HepG2 (cell line): Measurements from ENCODE around the gene FABP1. TPM values are rescaled to one million over a fixed set of nuclear protein-coding genes. Genes with fewer than 3 reads are reported as not detected.

Experiments
- CAMTA2 ChIP-seq: sonication (generic); formaldehyde crosslinking; IDR thresholded peaks from 2 replicates; pipeline ENCODE4 v1.4.0; 2020; ENCODE audit warnings: mild to moderate bottlenecking, missing genetic modification reagents, borderline replicate concordance
- DZIP1 ChIP-seq: sonication (generic); formaldehyde crosslinking; IDR thresholded peaks from 2 replicates; pipeline ENCODE4 v1.5.0; 2020; ENCODE audit warnings: mild to moderate bottlenecking, missing genetic modification reagents
- FOXP1 ChIP-seq, 2 experiments: fragments of 450-650 bp in 1 of 2; IDR thresholded peaks; 2 replicates each; pipeline ENCODE4 v1.6.1; 2017 to 2018; ENCODE audit warnings: antibody characterized with exemption in 1 of 2
- GATA4 ChIP-seq: sonication (generic); IDR thresholded peaks from 2 replicates; pipeline ENCODE4 v1.6.1; 2016; ENCODE audit warnings: antibody characterized with exemption, low read depth, borderline replicate concordance
- HNF1A ChIP-seq, 2 experiments: sonication (generic) in 1 of 2; formaldehyde crosslinking in 1 of 2; IDR thresholded peaks; 2 replicates each; pipeline versions ENCODE4 v1.4.0 to v1.6.1; 2016 to 2020; ENCODE audit warnings: borderline replicate concordance in 1 of 2, low read depth in 1 of 2, mild to moderate bottlenecking in 1 of 2, missing genetic modification reagents in 1 of 2
- KLF16 ChIP-seq, 2 experiments: sonication (generic) in 1 of 2; formaldehyde crosslinking in 1 of 2; IDR thresholded peaks; 2 replicates each; pipeline versions ENCODE4 v1.6.1 to v1.8.0; 2016 to 2023; ENCODE audit warnings: missing genetic modification reagents in 2 of 2, missing compliant biosample characterization in 1 of 2
- MEIS1 ChIP-seq: sonication (generic); formaldehyde crosslinking; IDR thresholded peaks from 2 replicates; pipeline ENCODE4 v1.9.0; 2021; ENCODE audit warnings: mild to moderate bottlenecking, missing genetic modification reagents, moderate library complexity, borderline replicate concordance
- NFYC ChIP-seq: IDR thresholded peaks from 2 replicates; pipeline ENCODE4 v1.6.1; 2016; ENCODE audit warnings: missing genetic modification reagents, missing compliant biosample characterization
- RAD21 ChIP-seq: fragments of 450-650 bp; formaldehyde crosslinking; IDR thresholded peaks from 2 replicates; pipeline ENCODE4 v1.5.0; 2020; ENCODE audit warnings: mild to moderate bottlenecking
- RARG ChIP-seq: sonication (generic); formaldehyde crosslinking; IDR thresholded peaks from 2 replicates; pipeline ENCODE4 v1.4.0; 2020; ENCODE audit warnings: low read depth, mild to moderate bottlenecking, missing genetic modification reagents
- RCOR2 ChIP-seq: IDR thresholded peaks from 2 replicates; pipeline ENCODE4 v1.6.1; 2016; ENCODE audit warnings: missing biosample characterization, missing genetic modification reagents
- TOE1 ChIP-seq: sonication (generic); formaldehyde crosslinking; IDR thresholded peaks from 2 replicates; pipeline ENCODE4 v1.4.0; 2020; ENCODE audit warnings: mild to moderate bottlenecking, missing genetic modification reagents
- YEATS4 ChIP-seq: sonication (generic); formaldehyde crosslinking; IDR thresholded peaks from 2 replicates; pipeline ENCODE4 v1.4.0; 2020; ENCODE audit warnings: missing genetic modification reagents, borderline replicate concordance
- ZNF224 ChIP-seq: sonication (generic); formaldehyde crosslinking; IDR thresholded peaks from 2 replicates; pipeline ENCODE4 v1.5.0; 2020; ENCODE audit warnings: mild to moderate bottlenecking, missing genetic modification reagents
- ZNF225 ChIP-seq: sonication (generic); formaldehyde crosslinking; IDR thresholded peaks from 2 replicates; pipeline ENCODE4 v1.4.0; 2020; ENCODE audit warnings: mild to moderate bottlenecking, missing genetic modification reagents
- ZNF543 ChIP-seq: sonication (generic); formaldehyde crosslinking; IDR thresholded peaks from 2 replicates; pipeline ENCODE4 v1.4.0; 2020; ENCODE audit warnings: mild to moderate bottlenecking, missing genetic modification reagents
- ZNF572 ChIP-seq: sonication (generic); formaldehyde crosslinking; IDR thresholded peaks from 2 replicates; pipeline ENCODE4 v1.5.1; 2020; ENCODE audit warnings: mild to moderate bottlenecking, missing genetic modification reagents
- ZNF607 ChIP-seq: sonication (generic); formaldehyde crosslinking; IDR thresholded peaks from 2 replicates; pipeline ENCODE4 v1.5.1; 2020; ENCODE audit warnings: missing genetic modification reagents, mild to moderate bottlenecking, borderline replicate concordance
- ZNF629 ChIP-seq: sonication (generic); formaldehyde crosslinking; conservative IDR thresholded peaks from 2 replicates; pipeline ENCODE4 v1.5.0; 2020; ENCODE audit warnings: missing genetic modification reagents
- ZNF713 ChIP-seq: sonication (generic); formaldehyde crosslinking; IDR thresholded peaks from 2 replicates; pipeline ENCODE4 v1.4.0; 2020; ENCODE audit warnings: mild to moderate bottlenecking, missing genetic modification reagents
- ZNF850 ChIP-seq: sonication (generic); formaldehyde crosslinking; conservative IDR thresholded peaks from 2 replicates; pipeline ENCODE4 v1.9.0; 2021; ENCODE audit warnings: mild to moderate bottlenecking, missing genetic modification reagents
- polyA plus RNA-seq, 8 experiments: library from polyadenylated mRNA; depleted of rRNA in 3 of 8; stranded (reverse) in 7 of 8; unstranded in 1 of 8; fragments of >200 nt; fragmentation: Illumina TruSeq in 4 of 8; extraction: Trizol in 4 of 8; gene quantifications; 2 replicates each; pipeline versions ENCODE4 v1.2.1 to v1.2.3, GENCODE V29; 2011 to 2016; ENCODE audit warnings: low read depth in 4 of 8, missing spikeins in 1 of 8, mixed read lengths in 1 of 8; ENCODE audit not compliant: insufficient read depth in 1 of 8
- total RNA-seq, 5 experiments: library from RNA; depleted of rRNA; stranded (reverse); fragments of >200 nt; fragmentation: Illumina TruSeq; extraction: Trizol; gene quantifications; 2 replicates each; pipeline ENCODE4 v1.2.3, GENCODE V29; 2016; ENCODE audit warnings: low read depth in 1 of 5
- TF ChIP-seq, protein P1 (sequence below): sonication (generic); formaldehyde crosslinking; IDR thresholded peaks from 2 replicates; pipeline ENCODE4 v1.8.0; 2022; ENCODE audit warnings: missing genetic modification reagents, mild to moderate bottlenecking, moderate library complexity, borderline replicate concordance

FABP1 gene
- total and polyA plus RNA-seq, 2 of the 13 experiments (the other 11 are each of a cell fraction or from before 2014, with no cell fraction given) = 644 to 1,608 TPM

- peak; percentile 79; the same call in 1 of the 2 replicates for TF ChIP-seq GATA4
- no peak for TF ChIP-seq ZNF572 (CRISPR knock-in tag)
- TF ChIP-seq ZNF543 (CRISPR knock-in tag) = no peak
- peak; percentile 79; the same call in 1 of the 2 replicates for TF ChIP-seq RCOR2 (CRISPR knock-in tag)
- TF ChIP-seq RARG (CRISPR knock-in tag) = no peak
- peak; percentile 54; the same call in 1 of the 2 replicates for TF ChIP-seq ZNF629 (CRISPR knock-in tag)
- TF ChIP-seq ZNF225 (CRISPR knock-in tag) = no peak
- no peak for TF ChIP-seq ZNF850
- TF ChIP-seq YEATS4 (CRISPR knock-in tag) = peak; percentile 54; the same call in 1 of the 2 replicates
- TF ChIP-seq, protein P1, sequence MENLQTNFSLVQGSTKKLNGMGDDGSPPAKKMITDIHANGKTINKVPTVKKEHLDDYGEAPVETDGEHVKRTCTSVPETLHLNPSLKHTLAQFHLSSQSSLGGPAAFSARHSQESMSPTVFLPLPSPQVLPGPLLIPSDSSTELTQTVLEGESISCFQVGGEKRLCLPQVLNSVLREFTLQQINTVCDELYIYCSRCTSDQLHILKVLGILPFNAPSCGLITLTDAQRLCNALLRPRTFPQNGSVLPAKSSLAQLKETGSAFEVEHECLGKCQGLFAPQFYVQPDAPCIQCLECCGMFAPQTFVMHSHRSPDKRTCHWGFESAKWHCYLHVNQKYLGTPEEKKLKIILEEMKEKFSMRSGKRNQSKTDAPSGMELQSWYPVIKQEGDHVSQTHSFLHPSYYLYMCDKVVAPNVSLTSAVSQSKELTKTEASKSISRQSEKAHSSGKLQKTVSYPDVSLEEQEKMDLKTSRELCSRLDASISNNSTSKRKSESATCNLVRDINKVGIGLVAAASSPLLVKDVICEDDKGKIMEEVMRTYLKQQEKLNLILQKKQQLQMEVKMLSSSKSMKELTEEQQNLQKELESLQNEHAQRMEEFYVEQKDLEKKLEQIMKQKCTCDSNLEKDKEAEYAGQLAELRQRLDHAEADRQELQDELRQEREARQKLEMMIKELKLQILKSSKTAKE (CRISPR knock-in tag) = no peak
- no peak; the same call in 1 of the 2 replicates for TF ChIP-seq ZNF607 (CRISPR knock-in tag)
- peak; percentile 71 for TF ChIP-seq NFYC (CRISPR knock-in tag)
- no peak for TF ChIP-seq CAMTA2 (CRISPR knock-in tag)
- peak in 1 of 2 experiments; percentile 78; a peak in 2 of 4 replicates for TF ChIP-seq KLF16 (CRISPR knock-in tag; IDR thresholded peaks at IDR 0.05)
- no peak for TF ChIP-seq RAD21
- peak; percentile 71 for TF ChIP-seq TOE1
- TF ChIP-seq HNF1A (IDR thresholded peaks at IDR 0.05; ENCODE audit: low read depth) = peak; percentile 98
- TF ChIP-seq HNF1A (CRISPR knock-in tag; IDR thresholded peaks at IDR 0.05; ENCODE audit: borderline replicate concordance) = peak; percentile 99
- TF ChIP-seq FOXP1 (IDR thresholded peaks at IDR 0.05) = no peak
- peak; percentile 82; the same call in 1 of the 2 replicates for TF ChIP-seq FOXP1 (CRISPR knock-in tag; IDR thresholded peaks at IDR 0.05)
- peak; percentile 97; the same call in 1 of the 2 replicates for TF ChIP-seq MEIS1
- TF ChIP-seq DZIP1 = no peak
- TF ChIP-seq ZNF224 (CRISPR knock-in tag) = no peak
- TF ChIP-seq ZNF713 (CRISPR knock-in tag) = no peak
Measured at GRCh38 chr2:88139203-88139702, 11.4 kb upstream of the FABP1 start (continued).
